GM10266 (cell line): ENCODE results near the gene PRR3.
A peak's percentile ranks its signal among the peaks of the same experiment; 100 is the strongest.
"Not testable (repeated sequence)": the region's sequence is repeated elsewhere in the genome, so short reads cannot be mapped to it uniquely, and the experiment has no call there.

ENCODE experiments used
- DNase-seq: peaks from one replicate; pipeline ENCODE4 v3.0.0; 2012; ENCODE audit errors: extremely low spot score
- CTCF ChIP-seq: IDR thresholded peaks from 2 replicates; pipeline ENCODE4 v1.5.1; 2012; ENCODE audit warnings: mild to moderate bottlenecking, low read depth; ENCODE audit not compliant: control insufficient read depth, insufficient read depth; ENCODE audit errors: missing control alignments

PRR3 gene

GRCh38 chr6:30515106-30515505, 42.0 kb upstream of the PRR3 start:
- TF ChIP-seq CTCF: no peak
- no peak for DNase-seq

- DNase-seq: peak; percentile 84
- no peak for TF ChIP-seq CTCF
Observed at GRCh38 chr6:30515944-30516753, 40.9 kb upstream of the PRR3 start.

- not testable (repeated sequence) for DNase-seq
Observed at GRCh38 chr6:30516754-30517076, 40.4 kb upstream of the PRR3 start.

- not testable (repeated sequence) for DNase-seq
Observed at GRCh38 chr6:30517767-30518504, 39.2 kb upstream of the PRR3 start.

- DNase-seq: not testable (repeated sequence)
Observed at GRCh38 chr6:30518505-30519145, 38.5 kb upstream of the PRR3 start.

- DNase-seq: no peak
- no peak for TF ChIP-seq CTCF
Observed at GRCh38 chr6:30520522-30520921, 36.6 kb upstream of the PRR3 start.

GRCh38 chr6:30521082-30521481, 36.0 kb upstream of the PRR3 start:
- DNase-seq: not testable (repeated sequence)

GRCh38 chr6:30521952-30522351, 35.1 kb upstream of the PRR3 start:
- not testable (repeated sequence) for DNase-seq

- DNase-seq: not testable (repeated sequence)
Observed at GRCh38 chr6:30526444-30526843, 30.7 kb upstream of the PRR3 start.

GRCh38 chr6:30529349-30529875, 27.7 kb upstream of the PRR3 start:
- peak; percentile 45 for DNase-seq

GRCh38 chr6:30530014-30530413, 27.1 kb upstream of the PRR3 start:
- DNase-seq: no peak
- no peak for TF ChIP-seq CTCF
